GF-D8 (cell line): ENCODE results near the gene GALC.

Experiments used
- DNase-seq: peaks from one replicate; lab custom pipeline; 2025; lab: John Stamatoyannopoulos, UW

The GALC gene

DNA sequence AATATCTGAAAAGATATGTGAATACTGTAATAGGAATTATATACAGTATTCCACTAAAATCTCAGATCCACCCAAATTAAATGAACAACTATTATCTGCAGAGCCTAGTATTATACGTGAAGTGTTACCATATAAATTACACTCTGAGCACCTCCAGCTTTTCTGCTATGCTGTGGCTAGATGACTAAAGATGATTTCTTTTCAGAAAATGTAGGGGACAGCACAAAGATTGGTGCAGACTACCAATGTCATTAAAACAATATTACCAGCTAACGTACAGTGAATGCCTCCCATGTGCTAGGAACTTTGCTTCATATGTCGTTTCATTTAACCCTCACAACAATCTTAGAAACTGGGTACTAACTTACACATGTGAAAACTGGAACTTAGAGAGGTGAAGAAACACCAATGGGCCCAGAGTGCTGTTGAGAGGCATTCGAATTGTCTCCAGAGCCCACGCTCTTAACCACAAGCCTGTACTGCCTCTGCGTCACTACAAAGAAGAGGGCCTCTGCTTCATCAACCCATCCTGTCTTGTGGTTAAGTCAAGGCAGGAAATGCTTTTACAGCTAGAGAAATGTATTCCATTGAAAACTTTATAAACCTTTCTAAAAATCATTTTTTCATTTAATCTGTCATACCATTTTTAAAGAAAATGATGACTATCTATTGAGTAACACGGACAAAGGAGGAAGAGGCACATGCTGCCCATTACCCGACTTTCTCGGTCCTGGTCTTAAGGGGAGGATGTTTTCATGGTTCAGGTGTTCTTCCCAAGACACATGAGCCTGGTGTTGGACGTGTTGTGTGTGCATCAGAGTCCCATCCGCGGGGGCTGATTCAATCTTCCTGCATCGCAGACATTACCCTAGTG is 13.2 kb upstream of the GALC start:
- peak; percentile 40 for DNase-seq

DNA sequence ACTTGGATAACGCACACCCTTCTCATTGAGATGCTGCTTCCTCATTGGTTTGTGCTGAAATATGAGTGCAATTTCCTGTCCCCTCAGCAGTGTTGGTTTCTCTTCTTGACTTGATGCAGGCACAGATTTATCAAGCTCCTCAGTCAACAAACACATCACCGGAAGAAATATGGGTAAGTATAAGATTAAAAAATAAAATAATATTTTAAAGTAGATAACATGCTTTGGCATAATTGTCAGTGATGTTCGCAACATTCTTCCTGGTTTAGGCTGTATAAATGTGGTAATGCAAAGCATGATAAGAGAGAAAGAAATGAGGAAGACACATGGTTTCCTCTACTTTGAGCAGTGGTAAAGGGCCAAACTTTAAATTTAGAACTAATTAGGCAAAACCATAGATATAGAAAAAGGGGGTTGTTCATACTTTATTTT is 12.1 kb upstream of the GALC start, which contains the start of gene GPR65:
GPR65 (plus strand) TSS at position 86 of the 432 bp plus-strand sequence. CDS start 5,713 bp downstream, outside the sequence.
- DNase-seq = peak; percentile 46

DNA sequence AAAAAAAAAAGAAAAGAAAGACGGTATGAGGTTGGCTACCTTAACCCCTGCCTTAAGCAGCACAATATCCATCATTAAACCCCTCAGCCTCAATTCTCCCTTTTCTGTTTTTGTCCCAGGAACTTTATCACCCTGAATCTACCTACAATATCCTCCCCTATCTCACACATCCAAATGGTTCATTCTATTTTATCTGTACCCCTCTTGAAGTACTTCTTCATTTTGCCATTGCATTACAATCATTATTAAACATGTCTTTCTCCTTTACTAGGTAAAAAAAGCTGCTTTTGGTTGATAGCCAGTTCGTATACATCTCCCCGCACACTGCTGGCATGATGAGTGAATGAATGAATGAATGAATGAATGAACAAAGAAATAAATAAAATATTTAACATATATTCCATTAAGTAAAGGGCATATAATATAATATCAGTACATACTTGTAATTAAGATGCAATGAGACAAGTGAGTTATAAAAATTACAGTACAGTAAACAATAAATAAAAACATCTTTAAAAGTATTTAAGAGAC is 11.6 kb upstream of the GALC start:
- DNase-seq = peak; percentile 28

DNA sequence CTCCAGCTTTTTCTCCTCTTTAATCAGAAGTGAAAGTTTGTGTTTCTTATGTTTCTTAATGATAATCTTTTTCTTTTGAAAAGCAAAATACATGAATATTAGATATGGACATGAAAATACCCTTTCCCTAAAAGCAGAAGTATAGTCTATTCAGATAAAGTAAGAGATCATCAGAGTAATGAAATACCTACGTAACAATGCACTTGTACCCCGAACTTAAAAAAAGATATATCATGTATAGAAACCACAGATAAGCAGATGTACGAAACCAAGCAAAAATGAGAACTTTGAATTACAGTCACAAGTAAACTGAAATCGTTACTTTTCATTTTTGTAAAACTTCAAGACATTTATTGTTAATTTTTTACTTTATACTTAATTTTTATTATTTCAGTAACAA is 10.4 kb upstream of the GALC start:
- peak; percentile 5 for DNase-seq

DNA sequence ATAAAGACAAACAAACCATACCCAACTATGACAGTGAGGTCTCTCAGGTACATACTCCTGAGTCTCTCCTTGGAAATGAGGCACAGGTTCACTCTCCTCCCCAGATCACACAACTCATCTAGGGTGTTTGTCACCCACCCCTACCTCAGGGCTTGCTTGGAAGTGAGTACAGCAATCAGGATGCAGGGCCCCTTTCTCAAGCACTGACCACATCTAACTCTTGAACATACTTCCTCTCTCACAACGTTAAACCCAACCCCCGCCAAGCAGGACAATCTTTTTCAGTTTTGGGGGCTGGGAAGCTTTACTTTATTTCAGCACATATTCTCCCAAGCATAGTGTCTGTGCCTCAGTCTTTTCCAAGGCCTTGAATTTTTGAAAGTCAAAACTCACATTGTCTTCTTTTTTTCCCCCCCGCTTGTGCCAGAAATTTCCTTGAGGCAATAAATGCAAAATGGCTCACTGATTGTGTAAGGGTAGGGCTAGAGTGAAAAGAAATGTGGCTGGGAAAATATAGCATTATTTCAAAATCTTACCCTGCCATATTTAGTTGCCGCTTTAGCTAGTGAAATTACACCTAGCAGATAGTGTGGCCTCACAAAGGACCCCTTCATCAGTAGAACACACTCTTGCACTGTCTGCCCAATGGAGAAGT is 9.6 kb upstream of the GALC start:
- peak; percentile 67 for DNase-seq

DNA sequence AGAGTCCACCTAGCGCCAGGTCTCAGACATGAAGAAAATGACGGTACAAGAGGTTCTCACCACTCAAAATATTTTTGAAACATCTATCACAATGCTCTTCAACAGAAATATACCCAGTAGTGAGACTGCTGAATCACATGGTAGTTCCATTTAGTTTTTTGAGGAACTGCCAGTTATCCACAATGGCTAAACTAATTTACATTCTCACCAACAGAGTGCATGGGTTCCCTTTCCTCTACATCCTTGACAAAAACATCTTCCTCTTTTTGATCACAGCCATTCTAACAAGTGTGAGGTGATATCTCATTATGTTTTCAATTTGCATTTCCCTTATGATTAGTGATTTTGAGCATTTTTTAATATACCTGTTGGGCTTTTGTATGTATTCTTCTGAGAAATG is 6.3 kb upstream of the GALC start:
- peak; percentile 64 for DNase-seq

DNA sequence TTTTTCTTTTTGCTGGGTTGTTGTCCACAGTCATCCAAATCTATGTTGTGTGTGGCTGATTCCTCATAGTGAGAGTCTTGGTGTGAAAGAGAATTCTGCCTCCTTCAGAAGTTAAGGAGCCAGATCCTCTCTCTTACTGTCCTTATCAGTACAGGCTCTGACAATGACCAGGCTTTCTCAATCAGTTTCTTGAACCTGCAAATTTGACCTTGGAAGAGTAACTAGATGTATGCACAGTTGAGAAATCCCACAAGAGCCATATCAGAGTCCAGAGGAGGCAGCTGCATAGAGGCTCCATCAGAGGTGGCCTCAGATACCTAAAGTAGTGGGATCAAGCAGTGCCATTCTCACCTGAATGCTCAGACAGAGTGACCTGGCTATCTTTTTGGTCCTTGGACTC is 5.5 kb upstream of the GALC start:
- DNase-seq = no peak

DNA sequence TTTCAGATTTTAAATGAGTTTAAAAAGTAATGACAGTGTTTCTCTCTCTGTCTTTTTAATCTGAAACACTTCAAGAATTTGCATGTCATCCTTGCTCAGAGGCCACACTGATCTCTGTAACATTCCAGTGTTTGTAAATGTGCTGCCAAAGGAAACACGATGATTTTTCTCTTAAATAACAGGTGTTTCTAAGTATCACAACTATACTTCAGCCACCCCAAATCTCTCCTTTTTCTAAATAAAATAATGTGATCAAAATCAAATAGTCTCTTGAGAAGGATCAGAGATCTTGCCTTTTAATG is 3.3 kb upstream of the GALC start:
- no peak for DNase-seq

DNA sequence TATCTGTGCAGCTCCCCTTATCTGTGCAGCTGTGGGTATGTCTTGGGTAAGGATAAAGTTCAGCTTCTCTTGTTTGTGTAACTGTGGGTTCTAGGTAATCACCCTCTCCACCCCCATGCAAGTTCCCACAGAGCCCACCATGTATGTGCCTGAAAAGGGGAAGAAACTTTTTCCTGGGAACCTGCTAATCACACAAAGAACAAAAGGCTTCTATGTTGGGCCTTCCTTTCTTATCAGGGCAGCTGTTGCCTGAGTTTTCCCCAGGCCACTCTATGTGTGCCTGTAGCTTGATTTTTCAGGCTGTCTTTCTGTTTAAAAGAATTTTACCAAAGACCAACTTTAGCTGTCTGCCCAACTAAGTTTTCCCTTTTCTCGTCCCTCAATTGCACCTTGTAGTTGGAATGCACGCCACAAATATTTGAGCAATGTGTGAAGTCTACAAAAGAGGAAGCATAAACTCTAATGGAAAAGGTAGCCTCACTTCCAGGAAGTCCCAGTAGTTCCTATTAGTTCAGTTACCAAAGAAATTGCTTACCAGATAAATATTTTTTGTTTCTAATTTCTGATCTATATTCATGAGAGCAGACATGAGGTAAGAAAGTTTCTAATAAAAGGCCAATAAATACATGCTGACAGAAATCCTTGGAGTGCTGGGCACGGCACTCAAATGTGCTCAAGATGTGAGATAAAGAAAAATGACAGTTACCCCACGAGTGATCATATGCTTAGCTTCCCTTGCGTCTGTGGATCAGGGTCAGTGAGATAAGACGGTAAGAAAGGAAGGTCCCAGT is 2.7 kb upstream of the GALC start:
- peak; percentile 77 for DNase-seq

DNA sequence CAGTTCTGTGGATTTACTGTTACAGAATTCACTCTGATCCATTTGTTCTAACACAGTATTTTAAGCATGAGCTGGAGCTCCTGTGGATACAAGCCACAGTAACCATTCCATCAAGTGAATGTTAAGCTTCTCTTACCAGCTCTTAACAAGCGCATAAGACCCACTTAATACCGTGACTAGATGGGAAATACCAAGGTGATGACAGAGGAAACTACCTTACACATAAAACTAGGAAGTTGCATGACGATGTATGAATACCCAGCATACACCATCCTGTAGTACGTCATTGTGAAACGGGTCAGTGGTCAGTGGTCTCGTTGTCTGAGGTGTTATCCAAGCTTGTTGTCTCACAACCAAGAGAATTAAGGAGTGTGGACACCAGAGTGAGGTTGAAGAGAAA is 2.0 kb upstream of the GALC start:
- DNase-seq = peak; percentile 55

DNA sequence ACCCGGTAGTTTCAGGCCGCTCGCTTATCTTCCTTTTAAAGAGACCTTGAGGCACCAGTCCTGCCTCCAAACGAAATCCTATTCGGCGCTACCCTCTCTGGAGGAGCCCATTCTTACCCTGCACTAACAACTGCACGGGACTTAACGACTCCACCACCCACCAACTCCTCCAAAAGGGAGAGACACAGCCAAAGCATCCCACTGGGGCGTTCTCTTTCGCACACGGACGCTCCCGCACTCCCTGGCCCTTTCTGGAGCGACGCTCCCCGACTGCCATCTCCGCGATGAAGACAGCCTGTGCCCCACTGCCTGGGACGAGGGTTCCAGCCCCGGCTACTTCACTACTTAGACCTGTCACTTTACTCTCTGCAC is 650 bp downstream of the GALC start:
- DNase-seq = no peak

DNA sequence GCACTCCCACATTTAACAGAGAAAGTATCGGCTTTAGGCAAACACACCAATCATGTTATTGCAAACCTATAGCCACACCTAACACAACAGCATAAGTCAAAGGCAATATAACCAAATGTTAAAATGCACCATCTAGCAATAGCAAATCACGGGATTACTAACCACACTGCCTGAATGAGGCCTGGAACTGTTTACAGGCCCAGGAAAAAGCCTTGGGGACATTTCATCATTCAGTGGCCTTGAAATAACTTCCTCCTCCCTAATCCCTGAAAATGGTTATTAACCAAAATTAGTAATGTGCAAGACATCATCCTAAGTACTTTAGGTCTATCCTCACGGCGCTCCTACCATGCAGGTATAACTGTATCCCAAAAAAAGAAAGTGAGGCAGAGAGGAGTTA is 2.3 kb downstream of the GALC start:
- DNase-seq = no peak

DNA sequence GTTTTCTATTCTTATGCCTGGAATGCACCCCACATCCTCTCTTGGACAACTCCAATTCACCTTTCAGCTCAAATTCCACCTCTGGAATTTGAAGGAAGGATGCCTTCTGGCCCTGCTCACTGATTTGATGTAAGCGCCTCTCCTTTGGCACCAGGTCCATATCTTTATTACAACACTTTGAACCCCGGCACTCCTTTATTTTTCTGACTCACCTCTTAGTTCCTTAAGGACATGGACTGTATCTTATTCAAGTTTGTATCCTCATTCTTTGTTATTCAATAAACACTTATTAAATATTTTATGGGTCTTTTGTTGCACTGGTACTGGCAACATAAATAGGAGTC is 3.1 kb downstream of the GALC start:
- DNase-seq = no peak

DNA sequence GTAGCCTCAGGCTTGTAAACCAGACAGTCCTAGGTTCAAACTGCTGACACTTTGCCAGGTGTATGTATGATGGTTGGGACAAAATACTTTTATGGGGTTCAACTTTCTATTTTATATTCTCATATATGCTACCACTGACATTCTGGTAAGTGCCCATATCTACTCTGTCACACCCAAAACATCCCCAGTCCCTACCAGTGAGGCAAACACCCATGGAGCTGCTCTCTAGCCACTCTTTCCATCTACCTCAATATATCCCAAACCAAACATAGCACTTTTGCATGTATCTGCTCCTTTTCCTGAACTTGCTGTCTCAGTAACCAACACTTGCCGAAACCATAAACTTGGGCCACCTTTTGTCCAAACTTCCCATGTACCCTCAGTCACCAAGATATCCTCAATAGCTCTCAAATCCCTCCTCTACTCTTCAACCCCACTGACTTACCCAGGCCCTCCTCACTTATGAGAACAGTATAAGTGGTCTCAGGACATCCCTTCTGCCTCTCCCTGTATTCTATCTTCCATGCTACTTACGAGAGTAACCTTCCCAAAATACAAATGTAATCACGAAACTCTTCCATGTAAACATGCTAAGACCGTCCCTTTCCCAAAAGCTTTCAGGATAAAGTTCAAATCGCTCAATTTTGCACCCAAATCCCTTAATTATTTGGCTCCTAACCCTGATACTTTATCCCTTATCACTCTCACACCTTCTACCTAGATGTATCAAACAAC is 3.6 kb downstream of the GALC start:
- DNase-seq = no peak

DNA sequence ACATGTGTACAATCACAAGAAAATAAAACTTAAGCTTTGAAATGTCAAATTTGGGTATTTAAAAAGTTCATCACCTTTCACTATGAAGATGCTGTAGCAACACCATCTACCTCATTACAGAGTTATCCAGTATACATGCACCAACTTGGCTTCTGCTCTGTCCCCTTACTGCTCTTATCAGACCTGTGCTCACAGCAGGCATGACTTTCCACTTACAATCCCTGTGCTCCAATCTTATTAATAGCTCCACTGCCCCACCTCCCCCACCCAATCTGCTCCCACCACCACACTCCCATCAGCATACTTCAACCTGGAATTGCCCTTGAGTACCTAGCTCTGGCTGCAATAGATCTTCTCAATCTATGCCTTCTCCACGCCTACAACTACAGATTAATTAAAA is 13.3 kb downstream of the GALC start:
- DNase-seq = no peak

DNA sequence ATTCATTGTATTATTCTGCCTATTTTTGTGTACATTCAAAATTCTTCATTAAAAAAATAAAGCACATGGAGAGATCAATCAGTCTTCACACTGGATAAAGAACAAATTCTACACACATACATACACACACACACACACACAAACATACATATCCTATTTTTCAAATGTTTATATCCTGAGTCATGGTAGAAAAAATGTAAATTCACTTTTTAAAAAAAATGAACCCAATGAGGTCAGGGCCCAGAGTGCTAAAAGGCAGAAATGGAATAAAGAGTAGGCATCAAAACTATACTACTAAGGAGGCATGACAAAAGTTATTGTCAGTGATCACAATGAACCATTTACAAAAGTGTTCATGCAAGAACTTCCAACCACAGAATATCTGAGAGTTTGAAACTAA is 17.3 kb downstream of the GALC start:
- DNase-seq = no peak

DNA sequence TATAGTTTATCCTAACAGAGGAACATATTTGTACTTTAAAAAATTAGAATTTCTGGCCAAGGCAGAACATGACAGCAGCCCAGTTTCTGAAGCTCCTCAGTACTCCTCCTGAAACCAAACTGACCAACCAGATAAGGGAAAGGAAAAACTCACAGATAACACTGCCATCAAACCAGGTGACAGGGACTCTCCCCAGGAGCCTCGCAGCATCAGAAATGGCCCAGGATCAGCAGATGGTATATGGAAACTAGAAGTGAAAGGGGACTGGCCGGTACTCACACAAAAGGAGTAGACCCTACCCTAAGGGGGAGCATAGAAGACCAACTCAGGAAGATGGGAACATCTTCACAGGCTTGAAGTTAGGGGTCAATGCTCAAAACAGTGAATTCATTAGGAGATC is 22.0 kb downstream of the GALC start:
- DNase-seq = no peak

DNA sequence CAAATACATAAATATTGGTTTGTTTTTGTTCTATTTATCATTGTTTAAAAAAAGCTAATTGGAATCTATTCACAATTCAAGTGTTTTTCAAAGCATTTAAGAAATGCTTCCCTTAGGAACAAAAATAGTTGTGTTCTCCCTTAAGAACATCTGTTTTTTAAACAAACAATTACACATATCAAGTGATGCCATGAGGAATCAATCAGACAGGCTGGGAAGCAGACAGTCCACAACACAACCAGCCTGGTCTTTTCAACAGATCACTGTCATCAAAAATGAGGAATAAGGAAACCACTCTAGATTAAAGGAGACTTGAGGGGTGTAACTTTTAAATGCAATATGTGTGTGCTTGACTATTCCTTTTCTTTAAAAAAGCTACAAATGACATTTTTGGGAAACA is 25.5 kb downstream of the GALC start:
- no peak for DNase-seq

DNA sequence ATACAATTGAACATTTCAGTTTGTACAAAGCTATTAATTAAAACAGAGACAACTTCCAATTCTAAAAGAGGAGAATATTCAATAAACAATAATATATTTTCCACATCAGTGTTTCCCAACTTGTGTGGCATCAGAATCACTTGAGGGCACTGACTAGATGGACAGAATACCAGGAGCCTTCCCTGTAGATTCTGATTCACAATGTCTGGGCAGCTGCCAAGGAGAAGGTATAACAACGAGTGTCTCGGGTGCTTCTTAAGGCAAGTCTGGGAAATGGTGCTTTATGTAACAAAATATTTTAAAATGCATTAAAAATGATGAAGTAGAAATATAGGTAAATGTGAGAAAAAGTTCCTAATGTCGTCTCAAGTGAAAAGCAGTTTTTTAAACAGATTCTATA is 26.2 kb downstream of the GALC start:
- DNase-seq = no peak

DNA sequence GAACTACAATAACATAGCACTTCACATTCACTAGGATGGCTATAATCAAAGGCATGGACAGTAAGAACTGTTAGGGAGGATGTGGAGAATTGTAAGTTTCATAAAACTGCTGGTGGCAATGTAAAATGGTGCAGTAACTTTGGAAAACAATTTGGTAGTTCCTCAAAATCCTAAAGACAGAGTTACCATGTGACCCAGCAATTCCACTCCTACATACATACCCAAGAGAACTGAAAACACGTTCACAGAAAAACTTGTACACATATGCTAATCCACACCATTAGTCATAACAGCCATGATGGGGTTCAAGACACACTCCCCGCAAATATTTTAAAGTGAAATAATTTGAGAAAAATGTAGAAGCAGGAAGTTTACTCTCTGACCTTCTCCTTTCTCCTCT is 31.7 kb downstream of the GALC start:
- no peak for DNase-seq

DNA sequence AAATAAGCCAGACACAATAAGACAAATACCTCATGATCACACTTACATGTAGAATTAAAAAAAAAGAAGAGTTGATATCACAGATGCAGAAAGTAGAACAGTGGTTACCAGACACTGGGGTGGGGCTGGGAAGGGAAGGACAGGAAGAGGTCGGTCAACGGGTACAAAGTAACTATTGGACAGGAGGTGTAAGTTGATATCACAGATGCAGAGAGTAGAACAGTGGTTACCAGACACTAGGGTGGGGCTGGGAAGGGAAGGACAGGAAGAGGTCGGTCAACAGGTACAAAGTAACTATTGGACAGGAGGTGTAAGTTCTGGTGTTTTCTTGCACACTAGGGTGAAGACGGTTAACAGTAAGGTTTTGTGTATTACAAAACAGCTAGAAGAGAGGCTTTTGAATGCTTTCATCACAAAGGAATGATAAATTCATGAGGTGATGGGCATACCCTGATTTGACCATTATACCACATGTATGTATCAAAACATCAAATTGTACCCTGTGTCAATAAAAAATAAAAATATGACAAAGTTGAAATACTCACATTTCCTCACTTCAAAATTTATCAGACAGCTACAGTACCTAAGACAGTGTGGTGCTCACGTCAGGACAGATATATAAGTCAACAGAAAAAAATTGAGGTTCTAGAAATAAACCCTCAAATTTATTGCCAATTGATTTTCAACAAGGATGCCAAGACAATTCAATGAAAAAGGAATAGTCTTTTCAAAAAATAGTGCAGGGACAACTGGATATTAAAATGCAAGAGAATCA is 32.8 kb downstream of the GALC start:
- DNase-seq = no peak
